ENCODE data around the gene KIAA1671. TPM values are rescaled to one million over a fixed set of nuclear protein-coding genes. Genes with fewer than 3 reads are reported as not detected.

The KIAA1671 gene
- total and polyA plus RNA-seq, 10 donors = 0.72 to 11.9 (median 8.2) TPM

DNA sequence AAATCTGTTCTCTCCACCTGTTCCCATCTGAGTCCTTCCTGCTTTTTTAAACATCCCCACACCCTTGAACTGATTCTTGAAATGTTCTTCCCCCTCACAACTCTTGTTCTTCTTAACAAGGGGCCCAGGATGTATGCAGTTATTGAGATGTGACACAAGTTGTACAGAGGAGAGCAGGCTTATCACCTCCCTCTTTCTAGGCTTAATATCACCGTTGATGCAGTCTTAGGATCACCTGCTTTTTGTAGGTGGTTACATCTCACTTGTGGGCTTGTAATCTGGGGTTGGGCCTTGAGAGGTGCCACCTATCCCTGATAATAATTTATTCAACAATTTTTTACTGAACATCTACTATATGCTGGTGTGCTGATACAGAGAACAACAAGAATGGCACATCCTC, 253.3 kb downstream of the KIAA1671 start:
- intact Hi-C loops (cut with DNase I; ENCODE audit: low total_unique reads) = loop anchor here (10.0 kb wide), 1 partner anchor 61 kb away; no protein-coding TSS in a partner anchor
- TF ChIP-seq, protein P1, sequence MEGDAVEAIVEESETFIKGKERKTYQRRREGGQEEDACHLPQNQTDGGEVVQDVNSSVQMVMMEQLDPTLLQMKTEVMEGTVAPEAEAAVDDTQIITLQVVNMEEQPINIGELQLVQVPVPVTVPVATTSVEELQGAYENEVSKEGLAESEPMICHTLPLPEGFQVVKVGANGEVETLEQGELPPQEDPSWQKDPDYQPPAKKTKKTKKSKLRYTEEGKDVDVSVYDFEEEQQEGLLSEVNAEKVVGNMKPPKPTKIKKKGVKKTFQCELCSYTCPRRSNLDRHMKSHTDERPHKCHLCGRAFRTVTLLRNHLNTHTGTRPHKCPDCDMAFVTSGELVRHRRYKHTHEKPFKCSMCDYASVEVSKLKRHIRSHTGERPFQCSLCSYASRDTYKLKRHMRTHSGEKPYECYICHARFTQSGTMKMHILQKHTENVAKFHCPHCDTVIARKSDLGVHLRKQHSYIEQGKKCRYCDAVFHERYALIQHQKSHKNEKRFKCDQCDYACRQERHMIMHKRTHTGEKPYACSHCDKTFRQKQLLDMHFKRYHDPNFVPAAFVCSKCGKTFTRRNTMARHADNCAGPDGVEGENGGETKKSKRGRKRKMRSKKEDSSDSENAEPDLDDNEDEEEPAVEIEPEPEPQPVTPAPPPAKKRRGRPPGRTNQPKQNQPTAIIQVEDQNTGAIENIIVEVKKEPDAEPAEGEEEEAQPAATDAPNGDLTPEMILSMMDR (IDR thresholded peaks at IDR 0.05 in 8 of 11, conservative IDR thresholded peaks at IDR 0.05 in 3 of 11) = no peak
- no peaks in the 10 kb centered on the region for H3K36me3 ChIP-seq
- H3K4me3 ChIP-seq = no peak overlapping the region
- H3K27ac ChIP-seq = no peak overlapping the region
- DNase-seq = no peak
- H3K4me1 ChIP-seq = no peaks in the 10 kb centered on the region
- H3K27me3 ChIP-seq (replicated peaks in 1 of 7) = peaks cover 0 to 6% (median 0%) of the 10 kb centered on the region in 7 donors
- WGBS, 5 donors = 85 to 96% (median 87%) methylated on average over 1 of the region's 1 CpG
- H3K9me3 ChIP-seq = no peaks in the 10 kb centered on the region

- Histone ChIP-seq H3K4me3 (no peak overlapping the region), H3K9me3 (no peaks in the 10 kb centered on the region), H3K27me3 (replicated peaks in 1 of 7) (no peaks in the 10 kb centered on the region), H3K36me3 (no peaks in the 10 kb centered on the region), H3K27ac (no peak overlapping the region), H3K4me1 (no peaks in the 10 kb centered on the region)
- intact Hi-C loops (cut with DNase I; ENCODE audit: low total_unique reads) = loop anchor here (10.0 kb wide), 1 partner anchor 62 kb away; no protein-coding TSS in a partner anchor
- TF ChIP-seq POLR2A (IDR thresholded peaks at IDR 0.05) = no peak
- TF ChIP-seq, protein P1 (IDR thresholded peaks at IDR 0.05 in 8 of 11, conservative IDR thresholded peaks at IDR 0.05 in 3 of 11) = no peak
- TF ChIP-seq POLR2AphosphoS5 (IDR thresholded peaks at IDR 0.05) = no peak
- WGBS, 5 donors = 84 to 94% (median 90%) methylated on average over 17 to 21 of the region's 21 CpGs
- DNase-seq = no peak
Measured at GRCh38 chr22:25206998-25207397, 254.5 kb downstream of the KIAA1671 start.

GRCh38 chr22:25207553-25208157, 255.1 kb downstream of the KIAA1671 start:
- no peaks in the 10 kb centered on the region for H3K36me3 ChIP-seq
- H3K4me1 ChIP-seq = no peaks in the 10 kb centered on the region
- no peaks in the 10 kb centered on the region for H3K9me3 ChIP-seq
- 74 to 96% (median 86%) methylated on average over 1 to 2 of the region's 2 CpGs for WGBS, 5 donors
- H3K27ac ChIP-seq = no peak overlapping the region
- no peaks in the 10 kb centered on the region for H3K27me3 ChIP-seq (replicated peaks in 1 of 7)
- TF ChIP-seq POLR2A (IDR thresholded peaks at IDR 0.05) (no peak), POLR2AphosphoS5 (IDR thresholded peaks at IDR 0.05) (no peak)
- TF ChIP-seq, protein P1 (IDR thresholded peaks at IDR 0.05 in 8 of 11, conservative IDR thresholded peaks at IDR 0.05 in 3 of 11) = no peak
- no peak overlapping the region for H3K4me3 ChIP-seq
- intact Hi-C loops (cut with DNase I; ENCODE audit: low total_unique reads) = loop anchor here (10.0 kb wide), 1 partner anchor 63 kb away; no protein-coding TSS in a partner anchor
- DNase-seq = no peak

- peaks cover 0 to 4% (median 3%) of the 10 kb centered on the region in 8 donors for H3K9me3 ChIP-seq
- no peak overlapping the region for H3K27ac ChIP-seq
- DNase-seq = no peak
- H3K27me3 ChIP-seq (replicated peaks in 1 of 7) = peaks cover 0 to 2% (median 0%) of the 10 kb centered on the region in 7 donors
- intact Hi-C loops (cut with DNase I; ENCODE audit: low total_unique reads) = loop anchor here (10.0 kb wide), 1 partner anchor 64 kb away; no protein-coding TSS in a partner anchor
- WGBS, 5 donors = 80 to 95% (median 83%) methylated on average over 2 of the region's 2 CpGs
- no peaks in the 10 kb centered on the region for H3K36me3 ChIP-seq
- no peaks in the 10 kb centered on the region for H3K4me1 ChIP-seq
- TF ChIP-seq POLR2A (IDR thresholded peaks at IDR 0.05) = no peak
- no peak for TF ChIP-seq POLR2AphosphoS5 (IDR thresholded peaks at IDR 0.05)
- TF ChIP-seq, protein P1 (IDR thresholded peaks at IDR 0.05 in 8 of 11, conservative IDR thresholded peaks at IDR 0.05 in 3 of 11) = no peak
- H3K4me3 ChIP-seq = no peak overlapping the region
Measured at GRCh38 chr22:25208328-25208727, 255.8 kb downstream of the KIAA1671 start.

Measured in spleen (tissue), 11 donors.